SK-N-SH treated with all-trans-retinoic acid at 6 μM for 48 hours (cell line): ENCODE results near the gene SRMS.

Experiments
- ATAC-seq: fragments of 200-7000 bp; cut with Tn5 transposase; 3 replicates; pipeline ENCODE4 v1.9.1; 2020; ENCODE audit warnings: mild to moderate bottlenecking, moderate library complexity
- ARNTL ChIP-seq: fragments of 450-650 bp; formaldehyde crosslinking; IDR thresholded peaks from 2 replicates; pipeline ENCODE4 v1.5.0; 2020; ENCODE audit warnings: low read depth, mild to moderate bottlenecking, moderate library complexity, borderline replicate concordance
- BACH2 ChIP-seq: fragments of 250-450 bp; sonication (Bioruptor Pico); IDR thresholded peaks from 2 replicates; pipeline ENCODE4 v1.9.0; 2021; ENCODE audit warnings: mild to moderate bottlenecking, borderline replicate concordance
- CSDC2 ChIP-seq: fragments of 250-450 bp; sonication (Bioruptor Pico); IDR thresholded peaks from 2 replicates; pipeline ENCODE4 v1.5.0; 2020; ENCODE audit warnings: mild to moderate bottlenecking, moderate library complexity
- ESRRG ChIP-seq: fragments of 250-450 bp; sonication (Bioruptor Pico); IDR thresholded peaks from 2 replicates; pipeline ENCODE4 v1.6.1; 2021; ENCODE audit warnings: mild to moderate bottlenecking
- GLIS3 ChIP-seq: fragments of 250-450 bp; sonication (Bioruptor Pico); IDR thresholded peaks from 2 replicates; pipeline ENCODE4 v1.5.0; 2020; ENCODE audit warnings: mild to moderate bottlenecking, moderate library complexity
- OSR1 ChIP-seq: fragments of 250-450 bp; sonication (Bioruptor Pico); IDR thresholded peaks from 2 replicates; pipeline ENCODE4 v1.8.0; 2022; ENCODE audit warnings: moderate library complexity, mild to moderate bottlenecking, inconsistent platforms
- PPARA ChIP-seq: fragments of 250-450 bp; sonication (Bioruptor Pico); IDR thresholded peaks from 2 replicates; pipeline ENCODE4 v1.5.0; 2020; ENCODE audit warnings: mild to moderate bottlenecking, borderline replicate concordance
- RARB ChIP-seq: fragments of 250-450 bp; sonication (Bioruptor Pico); IDR thresholded peaks from 2 replicates; pipeline ENCODE4 v1.8.0; 2021; ENCODE audit warnings: mild to moderate bottlenecking, moderate library complexity
- SNAI2 ChIP-seq: fragments of 250-450 bp; sonication (Bioruptor Pico); IDR thresholded peaks from 2 replicates; pipeline ENCODE4 v1.5.0; 2020; ENCODE audit warnings: mild to moderate bottlenecking, moderate library complexity
- TCF4 ChIP-seq: fragments of 250-450 bp; sonication (Bioruptor Pico); IDR thresholded peaks from 2 replicates; pipeline ENCODE4 v1.8.0; 2021; ENCODE audit warnings: mild to moderate bottlenecking, moderate library complexity, borderline replicate concordance
- TOX ChIP-seq: fragments of 250-450 bp; sonication (Bioruptor Pico); IDR thresholded peaks from 2 replicates; pipeline ENCODE4 v1.8.0; 2021; ENCODE audit warnings: mild to moderate bottlenecking, moderate library complexity, borderline replicate concordance
- ZC3H10 ChIP-seq: fragments of 250-450 bp; sonication (Bioruptor Pico); IDR thresholded peaks from 2 replicates; pipeline ENCODE4 v1.5.1; 2021; ENCODE audit warnings: mild to moderate bottlenecking, moderate library complexity
- ZFP3 ChIP-seq: fragments of 250-450 bp; sonication (Bioruptor Pico); IDR thresholded peaks from 2 replicates; pipeline ENCODE4 v1.5.0; 2020; ENCODE audit warnings: mild to moderate bottlenecking, moderate library complexity
- ZNF565 ChIP-seq: fragments of 450-650 bp; formaldehyde crosslinking; conservative IDR thresholded peaks from 2 replicates; pipeline ENCODE4 v1.5.0; 2020; ENCODE audit warnings: low read depth, mild to moderate bottlenecking, moderate library complexity
- ZNF70 ChIP-seq: fragments of 450-650 bp; formaldehyde crosslinking; IDR thresholded peaks from 2 replicates; pipeline ENCODE4 v1.5.0; 2020; ENCODE audit warnings: mild to moderate bottlenecking, moderate library complexity
- ZNF8 ChIP-seq: fragments of 450-650 bp; formaldehyde crosslinking; IDR thresholded peaks from 2 replicates; pipeline ENCODE4 v1.5.0; 2020; ENCODE audit warnings: mild to moderate bottlenecking, moderate library complexity
- TF ChIP-seq, protein P1 (sequence below): fragments of 250-450 bp; sonication (Bioruptor Pico); IDR thresholded peaks from 2 replicates; pipeline ENCODE4 v1.5.1; 2020; ENCODE audit warnings: low read depth, mild to moderate bottlenecking, moderate library complexity
- TF ChIP-seq, protein P2 (sequence below): fragments of 250-450 bp; sonication (Bioruptor Pico); IDR thresholded peaks from 2 replicates; pipeline ENCODE4 v1.8.0; 2020; ENCODE audit warnings: mild to moderate bottlenecking, moderate library complexity, borderline replicate concordance
- TF ChIP-seq, protein P3 (sequence below): fragments of 250-450 bp; sonication (Bioruptor Pico); IDR thresholded peaks from 2 replicates; pipeline ENCODE4 v1.5.1; 2021; ENCODE audit warnings: mild to moderate bottlenecking, moderate library complexity
- TF ChIP-seq, protein P4 (sequence below): fragments of 250-450 bp; sonication (Bioruptor Pico); IDR thresholded peaks from 2 replicates; pipeline ENCODE4 v1.5.0; 2020; ENCODE audit warnings: mild to moderate bottlenecking, moderate library complexity

SRMS gene

DNA sequence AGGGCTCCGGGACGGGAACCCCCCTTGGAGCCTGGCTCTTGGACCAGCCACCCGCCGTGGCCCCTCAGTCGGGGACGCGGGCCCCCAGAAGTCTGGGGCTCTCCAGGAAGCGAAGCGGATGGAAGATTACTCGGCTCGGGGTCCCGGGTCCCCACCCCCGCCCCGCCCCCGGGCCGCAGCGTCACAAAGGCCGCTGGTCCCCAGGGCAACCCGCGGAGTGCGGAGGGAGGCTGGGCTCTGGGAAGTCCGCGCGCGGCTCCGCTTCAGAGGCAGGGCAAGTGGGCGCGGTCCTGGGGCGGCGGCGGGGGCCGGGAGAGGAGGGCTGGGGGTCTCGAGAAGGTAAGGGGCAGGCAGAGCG is 6.4 kb upstream of the SRMS start, which contains the start of gene FNDC11:
Gene FNDC11, plus strand, starts transcription at position 227 of the 358 bp plus-strand sequence. CDS start 1,505 bp downstream, outside the sequence.
- peak; percentile 71 for ATAC-seq
- TF ChIP-seq GLIS3 (CRISPR knock-in tag), result no peak
- no peak for TF ChIP-seq TCF4 (CRISPR knock-in tag)
- no peak for TF ChIP-seq ESRRG (CRISPR knock-in tag)
- TF ChIP-seq ARNTL (CRISPR knock-in tag), result no peak
- no peak for TF ChIP-seq ZNF565 (CRISPR knock-in tag)
- TF ChIP-seq, protein P1, sequence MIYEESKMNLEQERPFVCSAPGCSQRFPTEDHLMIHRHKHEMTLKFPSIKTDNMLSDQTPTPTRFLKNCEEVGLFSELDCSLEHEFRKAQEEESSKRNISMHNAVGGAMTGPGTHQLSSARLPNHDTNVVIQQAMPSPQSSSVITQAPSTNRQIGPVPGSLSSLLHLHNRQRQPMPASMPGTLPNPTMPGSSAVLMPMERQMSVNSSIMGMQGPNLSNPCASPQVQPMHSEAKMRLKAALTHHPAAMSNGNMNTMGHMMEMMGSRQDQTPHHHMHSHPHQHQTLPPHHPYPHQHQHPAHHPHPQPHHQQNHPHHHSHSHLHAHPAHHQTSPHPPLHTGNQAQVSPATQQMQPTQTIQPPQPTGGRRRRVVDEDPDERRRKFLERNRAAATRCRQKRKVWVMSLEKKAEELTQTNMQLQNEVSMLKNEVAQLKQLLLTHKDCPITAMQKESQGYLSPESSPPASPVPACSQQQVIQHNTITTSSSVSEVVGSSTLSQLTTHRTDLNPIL (CRISPR knock-in tag), result no peak
- TF ChIP-seq, protein P2, sequence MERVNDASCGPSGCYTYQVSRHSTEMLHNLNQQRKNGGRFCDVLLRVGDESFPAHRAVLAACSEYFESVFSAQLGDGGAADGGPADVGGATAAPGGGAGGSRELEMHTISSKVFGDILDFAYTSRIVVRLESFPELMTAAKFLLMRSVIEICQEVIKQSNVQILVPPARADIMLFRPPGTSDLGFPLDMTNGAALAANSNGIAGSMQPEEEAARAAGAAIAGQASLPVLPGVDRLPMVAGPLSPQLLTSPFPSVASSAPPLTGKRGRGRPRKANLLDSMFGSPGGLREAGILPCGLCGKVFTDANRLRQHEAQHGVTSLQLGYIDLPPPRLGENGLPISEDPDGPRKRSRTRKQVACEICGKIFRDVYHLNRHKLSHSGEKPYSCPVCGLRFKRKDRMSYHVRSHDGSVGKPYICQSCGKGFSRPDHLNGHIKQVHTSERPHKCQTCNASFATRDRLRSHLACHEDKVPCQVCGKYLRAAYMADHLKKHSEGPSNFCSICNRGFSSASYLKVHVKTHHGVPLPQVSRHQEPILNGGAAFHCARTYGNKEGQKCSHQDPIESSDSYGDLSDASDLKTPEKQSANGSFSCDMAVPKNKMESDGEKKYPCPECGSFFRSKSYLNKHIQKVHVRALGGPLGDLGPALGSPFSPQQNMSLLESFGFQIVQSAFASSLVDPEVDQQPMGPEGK (CRISPR knock-in tag), result no peak
- TF ChIP-seq BACH2 (CRISPR knock-in tag), result no peak
- TF ChIP-seq, protein P3, sequence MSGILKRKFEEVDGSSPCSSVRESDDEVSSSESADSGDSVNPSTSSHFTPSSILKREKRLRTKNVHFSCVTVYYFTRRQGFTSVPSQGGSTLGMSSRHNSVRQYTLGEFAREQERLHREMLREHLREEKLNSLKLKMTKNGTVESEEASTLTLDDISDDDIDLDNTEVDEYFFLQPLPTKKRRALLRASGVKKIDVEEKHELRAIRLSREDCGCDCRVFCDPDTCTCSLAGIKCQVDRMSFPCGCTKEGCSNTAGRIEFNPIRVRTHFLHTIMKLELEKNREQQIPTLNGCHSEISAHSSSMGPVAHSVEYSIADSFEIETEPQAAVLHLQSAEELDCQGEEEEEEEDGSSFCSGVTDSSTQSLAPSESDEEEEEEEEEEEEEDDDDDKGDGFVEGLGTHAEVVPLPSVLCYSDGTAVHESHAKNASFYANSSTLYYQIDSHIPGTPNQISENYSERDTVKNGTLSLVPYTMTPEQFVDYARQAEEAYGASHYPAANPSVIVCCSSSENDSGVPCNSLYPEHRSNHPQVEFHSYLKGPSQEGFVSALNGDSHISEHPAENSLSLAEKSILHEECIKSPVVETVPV (CRISPR knock-in tag), result no peak
- no peak for TF ChIP-seq TOX (CRISPR knock-in tag)
- no peak for TF ChIP-seq RARB (CRISPR knock-in tag)
- TF ChIP-seq ZNF70 (CRISPR knock-in tag), result no peak
- no peak for TF ChIP-seq SNAI2 (CRISPR knock-in tag)
- no peak for TF ChIP-seq ZFP3
- no peak for TF ChIP-seq ZC3H10 (CRISPR knock-in tag)
- TF ChIP-seq OSR1 (CRISPR knock-in tag), result no peak
- no peak for TF ChIP-seq CSDC2
- TF ChIP-seq ZNF8 (CRISPR knock-in tag), result no peak
- TF ChIP-seq PPARA (CRISPR knock-in tag), result no peak
- TF ChIP-seq, protein P4, sequence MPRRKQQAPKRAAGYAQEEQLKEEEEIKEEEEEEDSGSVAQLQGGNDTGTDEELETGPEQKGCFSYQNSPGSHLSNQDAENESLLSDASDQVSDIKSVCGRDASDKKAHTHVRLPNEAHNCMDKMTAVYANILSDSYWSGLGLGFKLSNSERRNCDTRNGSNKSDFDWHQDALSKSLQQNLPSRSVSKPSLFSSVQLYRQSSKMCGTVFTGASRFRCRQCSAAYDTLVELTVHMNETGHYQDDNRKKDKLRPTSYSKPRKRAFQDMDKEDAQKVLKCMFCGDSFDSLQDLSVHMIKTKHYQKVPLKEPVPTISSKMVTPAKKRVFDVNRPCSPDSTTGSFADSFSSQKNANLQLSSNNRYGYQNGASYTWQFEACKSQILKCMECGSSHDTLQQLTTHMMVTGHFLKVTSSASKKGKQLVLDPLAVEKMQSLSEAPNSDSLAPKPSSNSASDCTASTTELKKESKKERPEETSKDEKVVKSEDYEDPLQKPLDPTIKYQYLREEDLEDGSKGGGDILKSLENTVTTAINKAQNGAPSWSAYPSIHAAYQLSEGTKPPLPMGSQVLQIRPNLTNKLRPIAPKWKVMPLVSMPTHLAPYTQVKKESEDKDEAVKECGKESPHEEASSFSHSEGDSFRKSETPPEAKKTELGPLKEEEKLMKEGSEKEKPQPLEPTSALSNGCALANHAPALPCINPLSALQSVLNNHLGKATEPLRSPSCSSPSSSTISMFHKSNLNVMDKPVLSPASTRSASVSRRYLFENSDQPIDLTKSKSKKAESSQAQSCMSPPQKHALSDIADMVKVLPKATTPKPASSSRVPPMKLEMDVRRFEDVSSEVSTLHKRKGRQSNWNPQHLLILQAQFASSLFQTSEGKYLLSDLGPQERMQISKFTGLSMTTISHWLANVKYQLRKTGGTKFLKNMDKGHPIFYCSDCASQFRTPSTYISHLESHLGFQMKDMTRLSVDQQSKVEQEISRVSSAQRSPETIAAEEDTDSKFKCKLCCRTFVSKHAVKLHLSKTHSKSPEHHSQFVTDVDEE (CRISPR knock-in tag), result no peak

DNA sequence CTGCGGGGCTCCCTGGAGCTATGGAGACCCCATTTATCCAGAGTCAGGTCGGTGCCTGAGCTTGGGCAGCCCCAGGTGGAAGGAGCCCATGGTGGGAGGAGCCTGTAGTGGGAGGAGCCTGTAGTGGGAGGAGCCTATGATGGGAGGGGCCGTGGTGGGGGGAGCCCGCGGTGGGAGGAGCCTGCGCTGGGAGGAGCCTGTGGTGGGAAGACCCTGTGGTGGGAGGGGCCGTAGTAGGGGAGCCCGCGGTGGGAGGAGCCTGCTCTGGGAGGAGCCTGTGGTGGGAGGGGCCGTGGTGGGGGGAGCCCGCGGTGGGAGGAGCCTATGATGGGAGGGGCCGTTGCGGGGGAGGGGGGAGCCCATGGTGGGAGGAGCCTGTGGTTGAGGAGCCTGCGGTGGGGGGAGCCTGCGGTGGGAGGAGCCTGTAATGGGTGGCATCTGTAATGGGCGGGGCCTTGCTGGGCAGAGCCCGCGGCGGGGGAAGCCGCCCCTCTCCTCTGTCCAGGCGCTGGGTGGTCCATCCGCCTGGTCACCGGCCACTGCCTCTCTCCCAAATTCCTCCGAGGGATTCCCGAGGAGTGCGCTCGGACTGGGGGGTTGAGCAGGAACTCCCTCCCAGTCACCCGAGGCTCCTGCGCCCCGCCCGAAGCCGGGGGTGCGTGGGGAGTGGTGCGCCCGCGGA is 5.8 kb upstream of the SRMS start:
- TF ChIP-seq, protein P1 (CRISPR knock-in tag), result no peak
- 0 out of 2 replicates have a peak, but pooled peaks have one; percentile 30 for TF ChIP-seq GLIS3 (CRISPR knock-in tag)
- TF ChIP-seq, all 23 proteins: peak for 1
- ATAC-seq, result peak; percentile 81

DNA sequence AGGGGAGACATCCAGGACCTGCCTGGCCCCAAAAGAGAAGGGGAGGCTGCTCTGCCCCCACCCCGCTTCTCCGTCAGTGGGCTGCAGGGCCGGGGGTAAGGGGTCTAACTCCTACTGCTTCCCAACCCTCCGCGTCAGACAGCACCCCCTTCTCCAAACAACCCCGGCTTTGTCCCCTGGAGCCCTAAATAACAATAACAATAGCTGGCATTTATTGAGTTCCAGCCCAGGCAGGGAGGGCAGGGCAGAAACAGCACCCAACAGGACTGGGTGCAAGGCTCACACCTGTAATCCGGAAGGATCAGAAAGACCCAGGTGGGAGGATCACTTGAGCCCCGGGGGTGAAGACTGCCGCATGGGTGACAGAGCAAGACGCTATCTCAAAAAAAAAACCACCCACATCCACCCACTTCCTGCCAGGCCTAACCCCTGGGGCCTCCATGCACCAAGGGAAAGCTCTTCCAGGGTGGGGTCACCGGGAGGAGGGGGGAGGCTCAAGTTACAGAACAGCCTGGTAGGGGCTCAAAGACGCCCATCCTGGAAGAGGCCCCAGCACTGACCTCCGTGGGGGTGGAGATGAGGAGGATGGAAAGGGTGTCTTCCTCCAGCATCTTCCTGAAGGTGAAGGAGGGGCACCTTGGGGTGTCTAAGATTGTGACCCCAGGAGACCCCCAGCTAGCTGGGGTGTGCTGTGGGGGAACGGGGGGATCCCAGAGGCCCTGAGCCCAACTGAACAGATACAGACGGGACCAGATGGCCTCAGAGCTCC is 5.1 kb upstream of the SRMS start:
- TF ChIP-seq BACH2 (CRISPR knock-in tag) (no peak), ZNF8 (CRISPR knock-in tag) (no peak)
- TF ChIP-seq, protein P4 (CRISPR knock-in tag), result no peak
- ATAC-seq, result no peak
